ENCODE results near the gene PPP1R10.

GRCh38 chr6:30615219-30615957 is 1.7 kb downstream of the PPP1R10 start:
- no peak for TF ChIP-seq CTCF (conservative IDR thresholded peaks at IDR 0.05; ENCODE audit: low read depth, low read length)
- TF ChIP-seq EZH2phosphoT487 (IDR thresholded peaks at IDR 0.05; ENCODE audit: borderline replicate concordance, low read length), result no peak
- TF ChIP-seq EZH2 (IDR thresholded peaks at IDR 0.05; ENCODE audit: low read length, unreplicated experiment), result no peak
